Osteocyte (in vitro differentiated cells): ENCODE results near the gene PHRF1. TPM values are rescaled to one million over a fixed set of nuclear protein-coding genes. Genes with fewer than 3 reads are reported as not detected.
"Not testable (repeated sequence)": the region's sequence is repeated elsewhere in the genome, so short reads cannot be mapped to it uniquely, and the experiment has no call there.

Experiments used
- DNase-seq: peaks from one replicate; pipeline ENCODE4 v3.0.0; 2021; ENCODE audit warnings: mixed read lengths; ENCODE audit not compliant: unreplicated experiment; ENCODE audit errors: extremely low spot score
- H3K27ac Mint-ChIP-seq: one replicate; pipeline ENCODE4 v1.8.0; 2021; ENCODE audit warnings: mild to moderate bottlenecking, mixed read lengths; ENCODE audit not compliant: unreplicated experiment
- H3K27me3 Mint-ChIP-seq: one replicate; pipeline ENCODE4 v1.8.0; 2021; ENCODE audit warnings: mixed read lengths; ENCODE audit not compliant: unreplicated experiment
- H3K36me3 Mint-ChIP-seq: one replicate; pipeline ENCODE4 v1.8.0; 2021; ENCODE audit warnings: mixed read lengths; ENCODE audit not compliant: unreplicated experiment
- H3K4me1 Mint-ChIP-seq: one replicate; pipeline ENCODE4 v1.8.0; 2021; ENCODE audit warnings: mixed read lengths; ENCODE audit not compliant: unreplicated experiment
- H3K4me3 Mint-ChIP-seq: one replicate; pipeline ENCODE4 v1.8.0; 2021; ENCODE audit warnings: mild to moderate bottlenecking, moderate library complexity, mixed read lengths; ENCODE audit not compliant: unreplicated experiment
- H3K9me3 Mint-ChIP-seq: one replicate; pipeline ENCODE4 v1.8.0; 2021; ENCODE audit warnings: mixed read lengths; ENCODE audit not compliant: unreplicated experiment
- CTCF ChIP-seq: fragments of 200-600 bp; sonication (generic); IDR thresholded peaks from 2 replicates; pipeline ENCODE4 v1.5.0; 2021; ENCODE audit warnings: antibody characterized with exemption, mild to moderate bottlenecking, moderate library complexity
- total RNA-seq: library from RNA; stranded (reverse); gene quantifications from 2 replicates; pipeline ENCODE4 v1.2.1, GENCODE V29; 2021

PHRF1 gene
- total RNA-seq, 1 donor from 2014 or later = 31.5 TPM

DNA sequence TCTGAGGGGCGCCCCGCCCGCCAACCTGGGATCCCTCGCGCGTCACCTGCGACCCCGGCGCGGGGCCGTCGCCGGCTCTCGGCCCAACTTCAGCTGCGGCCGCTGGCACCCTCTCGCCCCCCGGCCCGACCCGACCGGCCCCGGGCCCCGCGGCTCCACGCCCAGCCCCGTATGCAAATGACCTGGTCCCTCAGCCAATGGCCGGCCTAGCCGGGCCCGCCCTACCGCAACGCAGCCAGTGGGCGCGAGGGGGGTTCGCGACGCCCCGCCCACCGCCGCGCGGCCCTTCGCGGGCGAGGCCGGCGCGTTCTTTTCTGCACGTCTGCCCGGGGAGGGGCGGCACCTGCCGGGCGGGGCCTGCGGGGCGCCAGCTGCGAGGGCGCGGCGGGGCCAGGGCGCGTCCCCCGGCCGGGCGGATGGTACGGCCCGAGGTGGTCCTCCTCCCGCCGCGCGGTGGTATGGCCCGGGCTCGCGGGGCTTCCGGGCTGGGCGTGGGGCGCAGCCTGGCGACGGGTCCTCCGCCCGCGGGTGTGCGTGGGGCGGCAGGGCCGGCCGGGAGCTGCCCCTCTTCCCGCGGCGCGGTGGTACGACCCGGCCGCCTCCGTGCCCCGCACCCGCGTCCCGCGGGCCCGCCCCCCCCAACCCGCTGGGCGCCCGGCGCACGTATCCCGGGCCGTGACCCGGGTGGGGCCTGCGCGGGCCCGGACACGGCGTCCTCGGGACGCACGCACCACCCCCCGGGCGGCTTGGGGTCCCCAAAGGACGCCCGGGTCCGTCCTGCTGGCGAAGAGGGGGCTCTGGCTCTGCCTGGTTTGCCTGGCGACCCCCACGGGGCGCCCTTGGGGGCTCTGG lies 7.7 kb upstream of the PHRF1 start:
- Mint-ChIP-seq H3K4me3 (peak overlapping the region; percentile 65), H3K9me3 (no peaks in the 10 kb centered on the region), H3K4me1 (peaks cover 10% of the 10 kb centered on the region), H3K27ac (no peak overlapping the region), H3K36me3 (peaks cover under 1% of the 10 kb centered on the region), H3K27me3 (no peaks in the 10 kb centered on the region)
- no peak for TF ChIP-seq CTCF
- DNase-seq = peak; percentile 98

DNA sequence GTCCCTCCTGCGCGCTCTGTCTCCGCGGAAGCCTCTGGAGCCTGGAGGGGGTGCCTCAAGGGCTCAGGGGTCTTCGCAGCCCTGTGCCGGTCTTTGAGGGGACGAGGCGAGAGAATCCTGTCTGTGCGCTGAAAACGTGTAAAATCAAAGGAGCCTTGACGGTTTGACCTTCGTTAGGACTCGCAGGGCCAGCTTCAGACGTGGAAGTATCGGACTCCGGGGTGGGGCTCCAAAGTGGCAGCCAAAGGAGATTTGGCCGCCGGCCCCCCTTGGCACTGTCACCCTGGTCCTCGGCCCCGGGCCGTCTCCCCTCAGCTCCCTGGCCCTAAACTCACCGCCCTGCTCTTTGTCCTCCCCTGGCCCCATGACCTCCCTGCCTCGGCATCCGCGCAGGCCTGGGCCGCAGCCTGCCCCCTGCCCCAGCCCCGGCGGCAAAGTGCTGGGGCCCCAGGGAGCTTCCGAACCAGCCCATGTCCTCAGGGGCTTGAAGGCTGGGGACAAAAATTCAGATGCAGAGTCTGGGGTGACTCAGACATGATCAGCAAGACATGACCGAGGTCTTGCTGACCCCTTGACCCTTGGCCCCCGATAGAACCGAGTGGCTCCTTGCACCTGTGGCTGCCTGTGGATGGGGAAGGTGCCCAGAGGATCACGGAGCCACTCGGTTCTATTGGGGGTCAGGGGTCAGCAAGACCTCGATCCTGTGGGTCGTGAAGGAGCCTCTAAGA lies 6.9 kb upstream of the PHRF1 start:
- H3K27ac Mint-ChIP-seq = no peak overlapping the region
- peak overlapping the region; percentile 65 for H3K4me3 Mint-ChIP-seq
- TF ChIP-seq CTCF = no peak
- no peaks in the 10 kb centered on the region for H3K27me3 Mint-ChIP-seq
- DNase-seq = no peak
- H3K36me3 Mint-ChIP-seq = no peaks in the 10 kb centered on the region
- H3K9me3 Mint-ChIP-seq = no peaks in the 10 kb centered on the region
- H3K4me1 Mint-ChIP-seq = peaks cover 10% of the 10 kb centered on the region

- H3K27ac Mint-ChIP-seq = no peak overlapping the region
Observed at GRCh38 chr11:571802-572185, 4.5 kb upstream of the PHRF1 start.

GRCh38 chr11:573146-573759 lies 3.0 kb upstream of the PHRF1 start:
- Mint-ChIP-seq H3K9me3 (no peaks in the 10 kb centered on the region), H3K36me3 (no peaks in the 10 kb centered on the region), H3K4me3 (no peak overlapping the region), H3K27ac (no peak overlapping the region), H3K27me3 (peaks cover 3% of the 10 kb centered on the region), H3K4me1 (peaks cover 21% of the 10 kb centered on the region)
- DNase-seq = no peak
- TF ChIP-seq CTCF = no peak

More at GRCh38 chr11:571802-572185, 4.5 kb upstream of the PHRF1 start:
- H3K36me3 Mint-ChIP-seq = no peaks in the 10 kb centered on the region
- no peak overlapping the region for H3K4me3 Mint-ChIP-seq
- TF ChIP-seq CTCF = no peak
- no peaks in the 10 kb centered on the region for H3K9me3 Mint-ChIP-seq
- DNase-seq = no peak
- peaks cover 3% of the 10 kb centered on the region for H3K27me3 Mint-ChIP-seq
- H3K4me1 Mint-ChIP-seq = peaks cover 12% of the 10 kb centered on the region

DNA sequence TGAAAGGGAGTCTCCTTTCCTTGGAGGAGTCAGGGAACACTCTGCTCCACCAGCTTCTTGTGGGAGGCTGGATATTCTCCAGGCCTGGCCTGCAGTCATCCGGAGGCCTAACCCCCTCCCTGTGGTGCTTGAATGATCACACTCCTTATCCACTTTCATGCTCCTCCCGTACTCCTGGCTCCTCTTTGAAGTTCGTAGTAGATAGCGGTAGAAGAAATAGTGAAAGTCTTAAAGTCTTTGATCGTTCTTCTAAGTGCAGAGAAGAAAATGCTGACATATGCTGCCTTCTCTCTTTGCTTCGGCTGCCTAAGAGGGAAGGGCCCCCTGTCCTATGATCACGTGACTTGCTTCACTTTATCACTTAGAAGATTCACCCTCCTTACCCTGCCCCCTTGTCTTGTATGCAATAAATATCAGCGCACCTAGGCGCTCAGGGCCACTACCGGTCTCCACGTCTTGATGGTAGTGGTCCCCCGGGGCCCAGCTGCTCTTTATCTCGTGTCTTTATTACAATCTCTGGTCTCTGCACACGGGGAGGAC lies 2.2 kb upstream of the PHRF1 start:
- not testable (repeated sequence) for H3K36me3 Mint-ChIP-seq, H3K27ac Mint-ChIP-seq, DNase-seq, H3K9me3 Mint-ChIP-seq, H3K27me3 Mint-ChIP-seq
- peak overlapping the region; percentile 79 for H3K4me3 Mint-ChIP-seq
- peaks cover 29% of the 10 kb centered on the region for H3K4me1 Mint-ChIP-seq
